COR-L47 (cell line): ENCODE results near the gene HOPX.
A peak's percentile ranks its signal among the peaks of the same experiment; 100 is the strongest.
"Not testable (repeated sequence)": the region's sequence is repeated elsewhere in the genome, so short reads cannot be mapped to it uniquely, and the experiment has no call there.

Experiments used
- DNase-seq: peaks from one replicate; lab custom pipeline; 2025; lab: John Stamatoyannopoulos, UW

Gene HOPX

DNA sequence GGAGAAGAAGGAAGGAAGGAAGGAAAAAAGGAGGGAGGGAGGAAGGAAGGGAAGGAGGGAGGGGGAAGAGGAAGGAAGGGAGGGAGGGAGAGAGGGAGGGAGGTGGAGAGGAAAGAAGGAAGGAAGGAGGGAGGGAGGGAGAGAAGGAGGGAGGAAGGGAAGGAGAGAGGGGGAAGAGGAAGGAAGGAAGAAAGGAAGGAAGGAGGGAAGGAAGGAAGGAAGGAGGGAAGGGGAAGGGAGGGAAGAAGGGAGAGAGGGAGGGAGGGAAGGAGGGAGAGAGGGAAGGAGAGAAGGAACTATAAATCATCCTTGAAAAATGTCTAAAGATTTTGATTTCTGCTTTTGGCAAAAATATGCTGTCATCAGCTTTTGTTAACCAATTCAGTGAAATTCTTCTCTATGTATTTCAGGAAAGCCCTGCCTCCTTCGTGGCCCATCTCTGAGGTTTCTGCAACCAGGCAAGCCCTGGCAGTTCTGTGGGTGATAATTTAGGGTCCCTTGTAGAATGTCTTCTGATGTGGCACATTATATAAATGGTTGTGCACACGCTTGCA lies 7.1 kb upstream of the HOPX start:
- no peak for DNase-seq

DNA sequence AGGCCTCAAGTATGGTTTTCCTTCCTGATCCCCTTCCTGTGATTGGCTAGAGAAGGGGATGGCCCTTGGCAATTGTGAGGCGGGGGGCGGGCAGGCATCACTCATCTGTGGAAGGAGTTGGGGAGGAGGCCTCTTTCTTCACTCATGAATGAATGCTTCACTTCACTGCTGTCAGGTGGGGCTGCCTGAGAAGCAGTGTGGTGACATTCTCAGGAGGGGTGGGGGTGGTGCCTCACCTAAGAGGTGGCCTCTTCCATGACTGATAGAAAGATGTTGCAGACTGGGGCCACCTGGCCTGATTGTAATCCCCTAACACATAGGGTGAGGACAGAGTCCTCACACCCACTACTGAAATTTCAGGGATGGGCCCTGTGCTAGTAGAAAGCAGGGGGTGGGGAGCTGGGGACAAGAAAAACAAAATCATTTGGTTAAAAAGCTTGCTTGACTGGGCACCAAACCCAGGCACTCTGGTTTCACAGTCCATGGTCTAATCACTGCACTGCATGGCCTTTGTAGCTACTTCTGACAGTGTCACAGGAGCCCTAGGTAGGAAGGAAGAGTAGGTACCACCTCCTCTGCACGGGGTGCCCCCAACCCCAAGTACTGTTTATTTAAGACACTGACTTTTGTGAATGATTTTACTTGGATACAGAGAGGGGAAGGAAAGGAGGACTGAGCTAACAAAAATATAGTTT lies 5.6 kb upstream of the HOPX start:
- no peak for DNase-seq

DNA sequence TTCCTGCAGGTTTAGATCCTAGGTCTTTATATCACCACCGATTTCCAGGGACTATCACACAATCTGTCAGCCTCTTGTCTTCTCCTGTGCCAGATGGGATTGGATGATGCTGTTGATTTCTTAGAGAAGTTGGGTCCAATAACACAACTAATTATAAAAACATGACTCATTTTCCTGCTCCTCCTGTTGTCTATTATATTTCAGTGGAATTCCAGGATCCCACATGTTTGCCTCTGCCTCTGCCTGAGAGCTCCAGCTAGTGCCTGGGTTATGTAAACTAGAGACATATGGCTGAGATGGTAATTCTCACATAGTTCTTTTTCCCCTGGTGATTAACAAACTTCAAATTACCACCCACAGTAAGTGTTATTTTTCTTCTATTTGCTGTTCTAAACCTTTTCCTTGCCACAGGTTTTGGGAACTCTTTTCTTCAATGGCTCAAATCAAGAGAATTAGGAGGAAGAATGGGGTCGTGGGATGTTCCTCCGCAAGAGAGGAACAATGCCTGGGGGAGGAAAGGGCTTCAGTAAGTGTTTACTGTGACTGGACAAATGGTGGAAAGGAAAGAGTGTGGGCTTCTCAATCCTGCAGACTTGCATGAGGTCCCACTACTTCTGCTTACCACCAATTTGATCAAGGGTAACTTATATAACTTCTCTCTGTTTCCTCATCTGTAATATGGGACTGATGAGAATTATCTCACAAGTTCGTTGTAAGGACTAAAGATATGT lies 3.4 kb upstream of the HOPX start:
- DNase-seq, result no peak

DNA sequence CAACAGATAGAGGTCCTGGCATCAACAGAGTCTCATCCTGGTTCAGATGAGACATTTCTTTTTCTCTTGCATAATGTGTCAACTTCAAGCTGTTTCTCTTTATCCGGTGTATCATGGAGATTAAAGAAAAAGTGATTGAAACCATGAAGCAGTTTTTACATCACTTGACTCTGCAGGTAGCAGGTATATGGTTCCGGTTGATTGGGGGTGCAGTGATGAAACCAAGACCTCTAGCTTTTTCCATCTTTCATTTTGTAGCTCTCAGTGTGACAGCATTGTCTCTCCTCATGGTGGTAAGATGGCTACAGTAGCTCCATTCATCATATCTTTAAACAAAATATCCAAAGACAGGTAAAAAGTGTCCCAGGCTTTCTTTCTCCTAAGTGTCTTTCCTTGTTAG lies 2.4 kb upstream of the HOPX start:
- DNase-seq, result no peak

DNA sequence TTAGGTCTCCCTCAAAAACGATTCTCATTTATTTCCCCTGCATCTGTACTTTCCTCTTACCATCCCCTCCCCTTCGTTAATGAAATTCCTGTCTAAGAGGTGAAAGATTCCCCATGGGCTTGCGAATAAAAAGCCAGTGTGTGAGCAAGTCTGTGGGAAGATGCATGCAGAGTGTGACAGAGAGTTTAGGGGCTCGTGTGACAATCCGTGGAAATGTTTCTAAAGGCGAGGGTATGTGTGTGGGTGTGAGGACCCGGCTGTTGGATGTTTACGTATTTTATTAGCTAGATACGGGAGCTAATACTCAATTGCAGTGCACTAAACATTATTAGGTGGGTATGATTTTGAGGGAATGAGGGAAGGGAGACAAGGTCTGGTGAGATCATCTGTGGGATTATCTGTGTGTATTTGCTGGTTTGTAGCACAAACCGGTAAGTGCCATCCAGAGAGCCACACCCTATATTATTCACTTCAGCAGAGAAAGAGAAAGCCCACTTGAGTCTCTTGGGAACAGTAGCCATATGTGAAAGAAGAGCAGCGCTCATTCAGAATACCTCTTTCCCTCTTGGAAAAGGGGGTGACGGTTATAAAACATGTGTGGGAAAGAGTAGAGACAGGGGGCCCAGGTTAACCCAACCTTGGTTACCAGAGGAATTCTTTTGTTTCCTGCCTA lies 893 bp upstream of the HOPX start:
- DNase-seq, result no peak

DNA sequence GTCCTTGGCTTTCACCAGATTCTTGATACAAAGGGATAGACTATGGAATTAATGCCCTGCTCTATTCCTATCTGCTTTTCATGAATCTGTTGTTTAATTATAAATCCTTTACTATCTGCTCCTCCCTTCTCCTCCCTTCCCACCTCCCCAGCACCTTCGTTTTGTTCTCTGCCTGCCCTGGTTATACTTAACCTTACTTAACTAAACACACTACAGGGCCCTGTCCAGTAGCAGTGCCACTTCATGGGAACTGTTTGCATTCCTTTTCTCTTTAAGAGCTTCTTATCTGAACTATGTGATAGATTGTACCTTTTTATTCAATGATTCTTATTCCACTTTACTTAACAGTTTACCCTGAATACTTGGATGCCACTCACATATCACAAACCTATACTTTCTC lies 830 bp downstream of the HOPX start:
- no peak for DNase-seq

DNA sequence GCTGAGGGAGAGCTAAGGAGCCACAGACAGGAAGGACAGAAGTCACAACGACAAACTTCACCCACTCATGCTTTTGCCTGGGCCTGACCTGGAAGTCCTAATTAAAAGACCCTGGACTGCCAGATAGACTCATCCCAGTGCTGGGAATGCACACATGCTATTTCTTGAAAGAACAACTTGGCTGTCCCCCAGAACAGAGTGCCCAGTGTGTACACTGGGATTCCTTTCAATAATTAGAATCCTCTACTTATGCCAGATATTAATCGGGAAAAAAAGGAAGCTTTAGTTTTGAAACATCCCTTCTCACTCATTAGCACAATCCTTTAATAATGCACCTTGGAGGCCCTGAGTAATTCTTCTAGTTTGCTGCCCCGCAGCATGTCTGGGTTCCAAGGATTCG lies 3.4 kb downstream of the HOPX start:
- DNase-seq, result no peak

DNA sequence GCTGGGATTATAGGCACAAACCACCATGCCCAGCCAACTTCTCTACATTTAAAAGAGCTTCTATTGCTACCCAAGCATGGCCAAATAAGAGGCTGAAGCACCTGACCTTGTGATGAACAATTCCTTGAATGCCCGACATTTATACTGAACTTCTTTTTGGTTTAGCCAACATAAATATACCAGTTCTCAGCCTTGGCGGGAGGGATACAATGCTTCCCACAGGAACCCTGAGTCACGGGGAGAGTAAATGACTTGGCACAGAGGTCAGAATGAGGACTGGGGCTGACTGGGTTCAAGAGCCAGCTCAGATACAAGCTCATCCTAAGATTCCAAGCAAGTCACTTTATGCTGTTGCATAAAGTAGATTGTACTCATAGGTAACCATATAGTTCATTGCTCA lies 6.1 kb downstream of the HOPX start:
- DNase-seq, result no peak

DNA sequence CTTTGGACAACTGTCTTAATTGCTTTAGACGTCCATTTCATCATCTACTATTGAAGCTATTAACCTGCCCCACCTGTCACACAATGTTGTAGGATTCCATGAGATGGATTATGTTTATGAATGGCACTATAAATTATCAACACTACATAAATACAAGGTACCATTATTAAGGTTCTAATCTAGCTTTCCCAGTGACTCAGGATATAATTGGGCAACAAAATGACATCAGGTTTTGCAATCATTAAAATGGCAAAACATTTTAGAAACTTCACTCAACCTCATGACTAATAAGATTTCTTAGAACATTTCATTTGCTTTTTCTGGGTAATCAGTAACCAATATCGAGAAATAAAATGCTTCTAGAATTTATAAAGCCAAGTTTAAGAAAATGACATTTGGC lies 9.2 kb downstream of the HOPX start:
- no peak for DNase-seq

DNA sequence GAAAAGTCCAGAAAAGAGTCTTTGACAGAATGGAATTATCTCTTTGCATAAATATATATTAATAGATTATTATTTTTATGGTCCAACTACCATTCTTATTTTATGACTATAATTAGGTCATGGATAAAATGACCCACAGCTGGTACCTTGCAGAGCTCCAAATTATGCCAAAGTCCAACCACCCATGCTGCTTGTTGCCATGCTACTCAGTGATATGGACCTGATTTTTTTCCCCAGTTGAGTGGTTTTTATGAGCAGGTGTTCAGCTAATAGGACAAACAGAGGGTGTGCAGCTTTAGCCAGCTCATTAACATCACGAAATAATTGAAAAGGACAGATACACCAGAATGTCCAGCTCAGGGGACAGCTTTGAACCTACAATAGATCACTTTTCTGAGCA lies 9.7 kb downstream of the HOPX start:
- DNase-seq, result no peak

DNA sequence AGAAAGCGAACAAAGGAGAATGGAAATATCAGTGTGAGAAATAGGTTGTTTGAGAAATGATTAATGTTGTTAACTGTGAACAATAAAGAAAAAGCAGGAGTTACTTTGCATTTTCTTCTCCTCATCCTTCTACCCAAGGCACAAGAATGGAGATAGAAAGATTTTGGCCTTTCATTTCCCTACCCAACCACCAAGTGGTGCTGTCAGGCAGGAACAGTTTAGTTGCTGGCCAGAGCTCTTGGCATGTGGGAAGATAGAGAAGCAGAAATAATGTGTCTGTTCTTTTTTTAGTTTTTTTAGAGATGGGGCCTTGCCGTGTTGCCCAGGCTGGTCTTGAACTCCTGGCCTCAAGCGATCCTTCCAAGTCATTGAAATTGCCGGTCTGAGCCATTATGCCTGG lies 12.8 kb downstream of the HOPX start:
- DNase-seq, result no peak

DNA sequence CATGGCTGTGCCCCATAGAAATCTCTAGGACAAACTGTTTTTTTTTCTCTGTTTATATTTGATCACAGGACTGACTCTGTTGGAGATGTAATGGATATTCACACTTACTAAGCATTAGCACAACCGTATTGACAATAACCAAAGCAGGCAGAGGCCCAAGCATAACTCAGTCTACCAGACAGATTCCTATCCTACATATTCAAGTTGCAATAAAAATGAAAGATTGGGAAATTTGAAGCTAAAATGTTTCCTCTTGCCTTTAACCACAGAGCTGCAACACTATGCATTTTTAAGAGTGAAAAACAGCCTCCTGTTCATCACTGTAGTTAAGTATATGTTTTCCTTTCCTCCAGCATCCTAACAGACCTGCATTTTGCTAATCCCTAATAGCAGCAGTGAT lies 13.7 kb downstream of the HOPX start:
- not testable (repeated sequence) for DNase-seq

DNA sequence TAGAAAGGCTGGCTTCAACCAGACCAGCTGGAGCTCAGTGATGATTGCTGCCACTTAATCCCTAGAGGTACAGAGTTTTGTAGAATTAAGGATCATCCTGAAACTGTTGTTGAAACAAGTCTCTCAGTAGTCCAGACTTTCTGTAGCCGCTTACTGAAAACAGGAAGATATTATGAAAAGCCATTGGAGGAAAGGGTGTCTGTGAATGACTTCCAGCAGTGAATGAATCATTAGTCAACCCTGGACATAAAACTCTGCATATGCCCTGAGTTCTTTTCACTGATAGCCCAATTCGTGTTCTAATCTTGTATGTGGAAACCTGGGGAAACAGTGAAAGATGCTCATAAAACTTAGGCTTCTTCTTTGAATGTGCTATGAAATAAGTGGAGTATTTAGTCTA lies 14.8 kb downstream of the HOPX start:
- DNase-seq, result no peak

DNA sequence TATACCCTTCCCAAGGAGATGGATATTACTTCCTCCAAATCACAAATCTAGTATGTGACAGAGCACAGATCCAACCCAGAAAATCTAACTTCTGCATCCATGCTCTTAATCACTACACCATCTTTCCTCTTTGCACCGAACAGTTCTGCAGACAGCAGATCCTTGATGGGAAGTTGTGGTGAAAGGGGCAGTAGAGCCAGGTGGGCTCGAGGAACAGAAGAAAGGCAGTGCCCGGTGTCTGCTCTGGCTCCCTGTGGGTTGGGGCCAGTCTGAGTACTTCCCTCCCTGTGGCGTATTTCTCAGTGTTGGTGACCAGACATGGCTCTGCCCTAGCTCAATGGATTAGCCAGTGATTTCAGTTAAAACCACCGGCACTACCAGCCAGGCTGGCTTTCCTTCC lies 15.3 kb downstream of the HOPX start:
- DNase-seq, result no peak

DNA sequence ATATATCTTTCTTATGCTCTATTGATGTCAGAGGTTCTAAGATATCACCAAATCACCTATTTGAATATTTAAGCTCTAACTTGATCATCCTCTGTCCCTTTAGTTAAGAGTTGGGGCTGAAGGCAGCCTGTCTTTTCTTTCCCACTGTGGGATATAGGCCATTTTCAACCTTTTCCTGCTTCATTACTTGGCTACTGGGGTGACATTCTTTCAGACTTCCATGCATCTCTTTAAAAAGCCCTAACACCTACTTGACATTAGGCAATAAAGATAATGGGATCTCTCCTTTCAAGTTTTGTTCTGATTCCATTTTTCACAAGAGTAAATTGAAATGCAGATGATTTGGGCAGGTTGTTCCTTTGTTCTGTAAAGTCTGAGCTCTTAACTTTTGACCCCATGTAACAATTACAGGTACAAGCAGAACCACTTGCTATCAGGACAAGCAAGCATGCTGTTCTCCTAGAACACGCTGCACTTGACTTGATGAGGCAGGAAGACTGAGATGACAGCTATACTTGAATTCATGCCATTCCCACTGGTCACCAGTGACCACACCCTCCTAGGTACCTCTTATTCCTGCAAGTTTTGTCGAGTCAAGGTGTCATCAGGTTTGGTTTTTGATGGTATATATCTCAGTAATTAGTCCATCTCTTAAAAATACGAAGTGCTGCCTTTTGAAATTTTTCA lies 18.2 kb downstream of the HOPX start:
- no peak for DNase-seq

DNA sequence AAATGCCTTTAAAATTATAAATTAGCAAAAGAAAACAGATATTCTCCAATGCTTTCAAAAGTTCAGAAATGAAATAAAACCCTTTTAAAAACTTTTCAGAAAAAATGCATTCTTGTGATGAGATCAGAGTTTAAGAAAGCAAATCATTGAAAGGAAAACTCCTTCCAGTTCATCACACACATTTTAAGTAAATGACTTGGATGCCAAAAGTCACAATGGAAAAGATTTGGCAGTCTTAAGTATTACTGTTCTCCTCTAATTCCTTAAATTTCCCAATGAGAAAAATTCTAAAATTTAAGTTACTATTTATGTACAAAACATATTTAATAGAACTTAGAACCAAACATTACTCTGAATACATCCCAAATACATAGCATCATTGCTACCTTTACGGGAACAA lies 21.1 kb downstream of the HOPX start:
- no peak for DNase-seq

DNA sequence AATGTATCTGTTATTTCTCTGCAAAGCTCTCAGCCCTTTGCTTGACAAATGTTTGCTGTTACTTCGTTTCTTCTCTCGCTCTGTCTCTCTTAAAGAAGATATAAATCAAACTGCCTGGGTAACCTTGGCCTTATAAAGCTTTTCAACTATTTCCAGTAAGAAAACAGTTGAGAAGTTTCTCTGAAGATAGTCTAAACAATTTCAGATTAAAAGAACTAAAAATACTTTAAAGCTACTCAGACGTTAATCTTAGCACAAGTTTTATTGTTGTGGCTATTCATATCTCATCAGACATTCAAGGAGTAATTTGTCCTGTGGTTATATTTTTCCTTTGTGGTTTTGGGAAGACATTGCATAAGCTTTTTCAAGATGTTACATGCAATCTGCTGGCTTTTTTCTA lies 22.6 kb downstream of the HOPX start:
- DNase-seq, result no peak

DNA sequence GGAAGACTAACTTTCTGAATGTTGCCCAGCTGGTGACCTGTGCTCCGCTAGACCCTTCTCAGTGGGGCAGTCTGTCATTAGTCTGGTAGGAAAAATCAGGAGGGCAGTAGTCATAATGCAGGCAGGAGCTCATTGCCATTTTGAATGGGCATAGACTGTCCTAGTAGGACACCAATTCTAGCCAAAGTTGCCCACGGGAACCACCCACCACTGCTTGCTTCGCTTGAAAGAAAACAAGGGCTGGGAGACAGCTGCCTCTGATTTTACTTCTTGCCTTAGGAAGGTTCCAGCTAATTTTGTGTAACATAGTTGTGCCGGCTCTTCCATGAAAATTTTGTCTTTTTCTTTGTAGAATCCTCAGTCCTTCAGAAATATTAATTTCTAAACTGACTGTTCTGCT lies 23.3 kb downstream of the HOPX start:
- no peak for DNase-seq

DNA sequence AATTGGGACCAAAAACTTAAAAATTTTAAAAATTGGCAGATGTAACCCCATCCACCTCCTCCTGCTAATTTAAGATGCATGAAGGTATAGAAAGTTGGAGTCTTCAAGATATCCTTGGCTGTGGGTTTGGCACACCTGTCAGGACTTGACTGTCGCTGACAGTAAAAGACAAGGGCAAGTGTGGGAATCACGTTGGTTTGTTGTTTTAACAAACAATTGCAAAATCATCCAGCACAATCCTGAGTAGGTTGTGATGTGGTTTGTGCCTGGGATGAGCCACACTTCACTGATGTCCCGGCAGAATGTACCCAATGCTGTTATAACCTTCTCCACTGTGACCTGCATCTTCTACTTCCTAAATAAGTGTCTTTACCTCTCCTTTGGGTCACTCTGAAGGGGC lies 24.0 kb downstream of the HOPX start:
- DNase-seq, result no peak

DNA sequence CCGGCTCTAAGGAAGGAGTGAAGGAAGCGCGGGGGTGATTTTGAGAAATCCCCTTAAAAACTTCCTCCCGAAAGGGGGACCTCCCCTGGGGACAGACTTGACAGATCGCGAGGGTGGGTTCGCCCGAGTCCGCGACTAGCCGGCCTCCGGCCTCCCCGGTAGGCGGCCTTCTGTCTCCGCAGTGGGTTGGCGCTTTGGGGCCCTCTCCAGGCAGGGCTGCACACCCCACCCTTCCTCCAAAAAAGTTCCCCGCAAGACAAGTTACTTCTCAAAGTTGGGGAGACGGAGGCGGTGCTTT lies 24.8 kb downstream of the HOPX start:
- DNase-seq, result no peak

DNA sequence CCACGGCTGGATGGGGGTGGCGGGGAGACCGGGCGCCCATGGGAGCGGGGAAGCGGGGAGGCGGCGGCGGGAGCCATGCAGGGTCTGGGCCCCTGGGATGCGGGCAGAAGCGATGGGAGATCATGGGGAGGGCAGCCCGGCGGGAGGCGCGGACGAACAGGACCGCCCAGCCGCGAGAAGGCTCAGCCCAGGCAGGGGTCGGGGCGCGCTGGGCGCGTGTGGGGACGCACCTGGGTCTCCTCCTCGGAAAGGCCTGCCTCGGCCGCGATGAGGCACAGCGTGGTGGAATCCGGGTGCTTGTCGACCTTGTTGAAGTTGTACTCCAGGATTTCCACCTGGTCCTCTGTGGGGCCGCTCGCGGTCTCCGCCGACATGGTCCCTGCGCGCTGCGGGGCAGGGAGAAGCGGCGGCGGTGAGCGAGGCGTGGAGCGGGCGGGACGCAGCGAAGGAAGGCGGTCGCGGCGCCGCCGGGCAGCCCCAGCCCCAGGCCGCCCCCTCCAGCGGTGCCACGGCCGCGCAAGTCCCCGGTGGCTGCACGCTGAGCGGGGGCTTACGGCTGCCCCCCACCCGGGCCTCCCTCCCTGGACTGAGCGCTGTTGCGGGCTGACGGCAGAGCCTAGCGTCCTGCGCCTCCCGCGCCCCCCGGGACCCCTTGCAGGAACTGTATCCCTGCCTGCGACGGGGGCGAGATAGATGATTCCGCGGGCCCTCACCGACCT lies 25.3 kb downstream of the HOPX start:
- peak; percentile 21 for DNase-seq

DNA sequence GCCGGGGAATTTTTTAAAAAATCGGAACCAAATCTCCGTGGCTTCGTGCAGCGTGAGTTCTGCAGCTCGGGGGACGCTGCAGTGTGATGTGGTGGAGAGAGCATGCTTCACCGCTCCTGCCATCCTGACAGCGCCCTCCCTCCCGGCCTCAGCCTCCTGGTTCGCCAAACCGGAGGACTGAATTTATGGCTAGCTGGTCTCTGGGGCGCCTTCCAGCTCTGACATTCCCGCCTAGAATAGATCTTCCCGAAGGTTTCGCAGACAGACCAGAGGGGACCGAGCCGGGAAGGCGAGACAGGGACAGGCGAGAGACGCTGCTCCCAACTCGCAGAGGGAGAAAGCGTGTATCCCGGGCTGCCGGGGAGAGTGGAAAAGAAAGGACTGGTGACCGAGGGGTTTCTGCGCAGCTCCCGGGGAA lies 25.9 kb downstream of the HOPX start:
- DNase-seq, result peak; percentile 21
